ENCODE results near the gene PCARE.

PCARE gene

GRCh38 chr2:29051730-29052129, 22.6 kb downstream of the PCARE start:
- no peak for TF ChIP-seq CTCF (conservative IDR thresholded peaks at IDR 0.05; ENCODE audit: low read depth, low read length)
- no peak for DNase-seq (ENCODE audit: low read depth)
- no peak overlapping the region for H3K4me3 ChIP-seq (ENCODE audit: low read depth, low read length)

- no peak for TF ChIP-seq CTCF (conservative IDR thresholded peaks at IDR 0.05; ENCODE audit: low read depth, low read length)
- DNase-seq (ENCODE audit: low read depth), result no peak
- H3K4me3 ChIP-seq (ENCODE audit: low read depth, low read length), result no peak overlapping the region
These were observed 23.7 kb downstream of the PCARE start for GRCh38 chr2:29050591-29050990.

GRCh38 chr2:29047083-29047845, 27.1 kb downstream of the PCARE start:
- TF ChIP-seq CTCF (conservative IDR thresholded peaks at IDR 0.05; ENCODE audit: low read depth, low read length), result no peak
- H3K4me3 ChIP-seq (ENCODE audit: low read depth, low read length), result no peak overlapping the region
- DNase-seq (ENCODE audit: low read depth), result no peak

GRCh38 chr2:29046321-29046720, 28.0 kb downstream of the PCARE start:
- no peak overlapping the region for H3K4me3 ChIP-seq (ENCODE audit: low read depth, low read length)
- DNase-seq (ENCODE audit: low read depth), result no peak
- no peak for TF ChIP-seq CTCF (conservative IDR thresholded peaks at IDR 0.05; ENCODE audit: low read depth, low read length)

- no peak for TF ChIP-seq CTCF (conservative IDR thresholded peaks at IDR 0.05; ENCODE audit: low read depth, low read length)
- no peak for DNase-seq (ENCODE audit: low read depth)
These were observed 29.9 kb downstream of the PCARE start for GRCh38 chr2:29044459-29044858.

GRCh38 chr2:29042561-29043075, 31.7 kb downstream of the PCARE start:
- H3K4me3 ChIP-seq (ENCODE audit: low read depth, low read length), result no peak overlapping the region
- peak; percentile 78 for DNase-seq (ENCODE audit: low read depth)
- TF ChIP-seq CTCF (conservative IDR thresholded peaks at IDR 0.05; ENCODE audit: low read depth, low read length), result peak; percentile 11

More at GRCh38 chr2:29044459-29044858, 29.9 kb downstream of the PCARE start:
- no peak overlapping the region for H3K4me3 ChIP-seq (ENCODE audit: low read depth, low read length)

GRCh38 chr2:29041161-29041660, 33.1 kb downstream of the PCARE start:
- TF ChIP-seq CTCF (conservative IDR thresholded peaks at IDR 0.05; ENCODE audit: low read depth, low read length), result no peak
- no peak overlapping the region for H3K4me3 ChIP-seq (ENCODE audit: low read depth, low read length)
- no peak for DNase-seq (ENCODE audit: low read depth)

Measured in choroid plexus epithelial cell (primary cell).